IMR-90 (cell line): ENCODE results near the gene LRRK2. TPM values are rescaled to one million over a fixed set of nuclear protein-coding genes. Genes with fewer than 3 reads are reported as not detected.
"Not testable (repeated sequence)": the region's sequence is repeated elsewhere in the genome, so short reads cannot be mapped to it uniquely, and the experiment has no call there.

Experiments used
- ATAC-seq: fragments of 200-7000 bp; cut with Tn5 transposase; 2 replicates; pipeline ENCODE4 v1.9.1; 2020; ENCODE audit warnings: low read depth, mild to moderate bottlenecking, moderate library complexity
- BruUV-seq: library from RNA; stranded (reverse); fragments of 400-500 nt; replicated peaks from 2 replicates; lab custom pipeline; 2021; lab: Mats Ljungman, UMichigan
- CTCF ChIA-PET: fragments of 300-600 bp; formaldehyde crosslinking; extraction: SDS; loops from one replicate; lab custom pipeline; 2021; ENCODE audit warnings: antibody characterized with exemption; lab: Yijun Ruan, JAX
- POLR2A ChIA-PET: fragments of 300-600 bp; sonication (Branson Sonifier 250); formaldehyde crosslinking; loops from one replicate; lab custom pipeline; 2022; ENCODE audit warnings: antibody characterized with exemption; ENCODE audit not compliant: unreplicated experiment; lab: Charles Lee
- DNase-seq: peaks from one replicate; pipeline ENCODE4 v3.0.0; 2013
- H2AFZ ChIP-seq: replicated peaks from 2 replicates; pipeline ENCODE3; 2013; ENCODE audit warnings: low read length, mild to moderate bottlenecking; ENCODE audit not compliant: poor library complexity
- H2AK5ac ChIP-seq: 2 replicates; pipeline ENCODE4 v1.6.1; 2013; ENCODE audit warnings: low read depth, low read length, inconsistent platforms
- H2AK9ac ChIP-seq: replicated peaks from 2 replicates; pipeline ENCODE3; 2013; ENCODE audit warnings: mild to moderate bottlenecking, low read depth, low read length, moderate library complexity; ENCODE audit not compliant: poor library complexity
- H2BK120ac ChIP-seq: 2 replicates; pipeline ENCODE4 v1.6.1; 2013; ENCODE audit warnings: low read depth, low read length, inconsistent platforms
- H2BK15ac ChIP-seq: 3 replicates; pipeline ENCODE4 v1.6.1; 2013; ENCODE audit warnings: low read depth, low read length, inconsistent platforms
- H2BK20ac ChIP-seq: 2 replicates; pipeline ENCODE4 v1.6.1; 2013; ENCODE audit warnings: low read depth, mild to moderate bottlenecking, inconsistent platforms, low read length, moderate library complexity
- H2BK5ac ChIP-seq: 2 replicates; pipeline ENCODE4 v1.6.1; 2013; ENCODE audit warnings: mild to moderate bottlenecking, low read depth, low read length, inconsistent platforms; ENCODE audit not compliant: poor library complexity, severe bottlenecking
- H3K14ac ChIP-seq: replicated peaks from 2 replicates; pipeline ENCODE4 v1.6.1; 2013; ENCODE audit warnings: low read depth, low read length, inconsistent platforms
- H3K18ac ChIP-seq: 2 replicates; pipeline ENCODE4 v1.6.1; 2013; ENCODE audit warnings: low read depth, low read length, control low read depth
- H3K23ac ChIP-seq: 2 replicates; pipeline ENCODE4 v1.6.1; 2013; ENCODE audit warnings: low read depth, low read length, inconsistent platforms
- H3K27ac ChIP-seq: 2 replicates; pipeline ENCODE4 v1.5.1; 2013; ENCODE audit warnings: mild to moderate bottlenecking, control low read depth, low read length; ENCODE audit not compliant: insufficient read depth
- H3K27me3 ChIP-seq: 2 replicates; pipeline ENCODE4 v1.6.1; 2013; ENCODE audit warnings: low read length; ENCODE audit not compliant: control insufficient read depth, insufficient read depth
- H3K36me3 ChIP-seq: 2 replicates; pipeline ENCODE4 v1.6.1; 2013; ENCODE audit warnings: low read length, mixed read lengths; ENCODE audit not compliant: control insufficient read depth, insufficient read depth
- H3K4ac ChIP-seq: 2 replicates; pipeline ENCODE4 v1.6.1; 2013; ENCODE audit warnings: low read depth, low read length, inconsistent platforms
- H3K4me1 ChIP-seq: 2 replicates; pipeline ENCODE4 v1.6.1; 2013; ENCODE audit warnings: low read length, mixed read lengths; ENCODE audit not compliant: control insufficient read depth, insufficient read depth
- H3K4me2 ChIP-seq: 2 replicates; pipeline ENCODE4 v1.6.1; 2013; ENCODE audit warnings: low read depth, mild to moderate bottlenecking, control low read depth, low read length, moderate library complexity
- H3K4me3 ChIP-seq: 2 replicates; pipeline ENCODE4 v1.5.1; 2013; ENCODE audit warnings: low read depth, mild to moderate bottlenecking, control low read depth, low read length, moderate library complexity; ENCODE audit not compliant: insufficient read depth
- H3K56ac ChIP-seq: 2 replicates; pipeline ENCODE4 v1.6.1; 2013; ENCODE audit warnings: low read length, inconsistent platforms; ENCODE audit not compliant: insufficient read depth; ENCODE audit errors: extremely low read depth
- H3K79me1 ChIP-seq, 2 experiments: 2 replicates each; pipeline ENCODE4 v1.6.1; 2013; ENCODE audit warnings: low read length in 2 of 2, inconsistent platforms in 1 of 2, low read depth in 1 of 2
- H3K9ac ChIP-seq: 2 replicates; pipeline ENCODE4 v1.6.1; 2013; ENCODE audit warnings: low read depth, low read length, control low read depth
- H3K9me1 ChIP-seq: 2 replicates; pipeline ENCODE4 v1.6.1; 2013; ENCODE audit warnings: low read length, inconsistent platforms; ENCODE audit not compliant: insufficient read depth
- H3K9me3 ChIP-seq: 2 replicates; pipeline ENCODE4 v1.6.1; 2013; ENCODE audit warnings: low read length; ENCODE audit not compliant: control insufficient read depth, insufficient read depth
- H4K20me1 ChIP-seq: 2 replicates; pipeline ENCODE4 v1.6.1; 2013; ENCODE audit warnings: low read length, inconsistent platforms; ENCODE audit not compliant: insufficient read depth
- H4K5ac ChIP-seq: 2 replicates; pipeline ENCODE4 v1.6.1; 2013; ENCODE audit warnings: mild to moderate bottlenecking, low read depth, low read length, control low read depth
- H4K8ac ChIP-seq, 2 experiments: 2 replicates each; pipeline ENCODE4 v1.6.1; 2013; ENCODE audit warnings: low read depth in 2 of 2, low read length in 2 of 2, control low read depth in 1 of 2, inconsistent platforms in 1 of 2
- H4K91ac ChIP-seq: 2 replicates; pipeline ENCODE4 v1.6.1; 2013; ENCODE audit warnings: low read depth, low read length, inconsistent platforms; ENCODE audit not compliant: insufficient read depth
- WGBS, 2 experiments: methylation state at CpG; one replicate each; pipeline versions ENCODE4 v1.1.5 to v1.1.7; 2013; ENCODE audit warnings: missing lambda C conversion rate in 2 of 2; ENCODE audit not compliant: insufficient read length in 1 of 2; ENCODE audit errors: extremely low coverage in 2 of 2; 5-methylcytosine and 5-hydroxymethylcytosine counted together
- dilution Hi-C: fragments of 300-500 bp; cut with HindIII; formaldehyde crosslinking; loops from one replicate; pipeline ENCODE4 v1.14.3; 2018; ENCODE audit warnings: low sequenced_read_pairs; ENCODE audit not compliant: unreplicated experiment
- in situ Hi-C: fragments of 300-500 bp; cut with MboI; formaldehyde crosslinking; loops from 3 replicates; pipeline ENCODE4 v1.14.3; 2019; ENCODE audit warnings: low sequenced_read_pairs, inconsistent platforms, mixed read lengths
- intact Hi-C: fragments of 100-400 bp; cut with micrococcal nuclease; formaldehyde crosslinking; loops from 2 replicates; pipeline ENCODE4 v1.10.0; 2022
- polyA plus RNA-seq, 3 experiments: library from polyadenylated mRNA; depleted of rRNA; stranded (reverse); fragments of >200 nt; gene quantifications; 2 replicates each; pipeline ENCODE4 v1.2.3, GENCODE V29; 2012; ENCODE audit warnings: low replicate concordance in 1 of 3
- total RNA-seq: library from RNA; depleted of rRNA; stranded (reverse); fragments of >200 nt; gene quantifications from 2 replicates; pipeline ENCODE4 v1.2.3, GENCODE V29; 2012

LRRK2 gene
- total and polyA plus RNA-seq, 2 of the 4 experiments (the other 2 are of a cell fraction), result 0.17 to 0.54 TPM

DNA sequence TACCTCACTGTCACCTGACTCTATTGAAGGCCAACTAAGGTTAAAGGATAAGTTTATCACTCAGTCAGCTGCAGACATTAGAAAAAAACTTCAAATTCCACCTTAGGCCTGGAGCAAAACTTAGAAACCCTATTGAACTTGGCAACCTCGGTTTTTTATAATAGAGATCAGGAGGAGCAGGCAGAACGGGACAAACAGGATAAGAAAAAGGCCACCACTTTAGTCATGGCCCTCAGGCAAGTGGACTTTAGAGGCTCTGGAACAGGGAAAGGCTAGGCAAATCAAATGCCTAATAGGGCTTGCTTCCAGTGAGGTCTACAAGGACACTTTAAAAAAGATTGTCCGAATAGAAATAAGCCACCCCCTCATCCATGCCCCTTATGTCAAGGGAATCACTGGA is 162.5 kb downstream of the LRRK2 start:
- H3K56ac ChIP-seq, H3K79me1 ChIP-seq, H3K14ac ChIP-seq, H2AK9ac ChIP-seq, DNase-seq, H2BK20ac ChIP-seq, BruUV-seq, H4K5ac ChIP-seq, H3K4me2 ChIP-seq, H3K9me3 ChIP-seq, in situ Hi-C loops, H2BK5ac ChIP-seq, H3K27ac ChIP-seq, POLR2A ChIA-PET, intact Hi-C loops, H3K18ac ChIP-seq, H3K27me3 ChIP-seq, CTCF ChIA-PET, H3K4ac ChIP-seq, H3K9me1 ChIP-seq, H4K8ac ChIP-seq, H3K4me3 ChIP-seq, H2BK15ac ChIP-seq, H3K23ac ChIP-seq, H2AK5ac ChIP-seq, H3K4me1 ChIP-seq, H2AFZ ChIP-seq, dilution Hi-C loops, ATAC-seq, H4K91ac ChIP-seq, H3K9ac ChIP-seq, H2BK120ac ChIP-seq, H3K36me3 ChIP-seq, H4K20me1 ChIP-seq: not testable (repeated sequence)
- WGBS, 2 experiments, result 31% methylated on average over 2 of the region's 3 CpGs; no CpG with 5 or more reads in 1 of the 2 experiments
